ENCODE measurements around the gene HTRA3. TPM values are rescaled to one million over a fixed set of nuclear protein-coding genes. Genes with fewer than 3 reads are reported as not detected.

Gene HTRA3
- total and polyA plus RNA-seq, 3 donors from 2014 or later: 6.1 to 17.3 (median 12.2) TPM

- no peak for TF ChIP-seq POLR2A (IDR thresholded peaks at IDR 0.05)
- TF ChIP-seq, protein P1, sequence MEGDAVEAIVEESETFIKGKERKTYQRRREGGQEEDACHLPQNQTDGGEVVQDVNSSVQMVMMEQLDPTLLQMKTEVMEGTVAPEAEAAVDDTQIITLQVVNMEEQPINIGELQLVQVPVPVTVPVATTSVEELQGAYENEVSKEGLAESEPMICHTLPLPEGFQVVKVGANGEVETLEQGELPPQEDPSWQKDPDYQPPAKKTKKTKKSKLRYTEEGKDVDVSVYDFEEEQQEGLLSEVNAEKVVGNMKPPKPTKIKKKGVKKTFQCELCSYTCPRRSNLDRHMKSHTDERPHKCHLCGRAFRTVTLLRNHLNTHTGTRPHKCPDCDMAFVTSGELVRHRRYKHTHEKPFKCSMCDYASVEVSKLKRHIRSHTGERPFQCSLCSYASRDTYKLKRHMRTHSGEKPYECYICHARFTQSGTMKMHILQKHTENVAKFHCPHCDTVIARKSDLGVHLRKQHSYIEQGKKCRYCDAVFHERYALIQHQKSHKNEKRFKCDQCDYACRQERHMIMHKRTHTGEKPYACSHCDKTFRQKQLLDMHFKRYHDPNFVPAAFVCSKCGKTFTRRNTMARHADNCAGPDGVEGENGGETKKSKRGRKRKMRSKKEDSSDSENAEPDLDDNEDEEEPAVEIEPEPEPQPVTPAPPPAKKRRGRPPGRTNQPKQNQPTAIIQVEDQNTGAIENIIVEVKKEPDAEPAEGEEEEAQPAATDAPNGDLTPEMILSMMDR (IDR thresholded peaks at IDR 0.05): no peak
- 83 to 95% methylated on average over 8 to 16 of the region's 16 CpGs for WGBS, 2 donors
- no peaks in the 10 kb centered on the region for H3K36me3 ChIP-seq (ENCODE audit: low read depth, missing control alignments)
- H3K4me1 ChIP-seq: peaks cover 43% of the 10 kb centered on the region
- peak overlapping the region in 1 of 2 donors; percentile 12 for H3K27ac ChIP-seq
- no peak for DNase-seq
- intact Hi-C loops (cut with DNase I; ENCODE audit: low total_unique reads): no loop called here
- H3K4me3 ChIP-seq: no peak overlapping the region
- no peaks in the 10 kb centered on the region for H3K9me3 ChIP-seq
- no peaks in the 10 kb centered on the region for H3K27me3 ChIP-seq
These were observed 73.2 kb downstream of the HTRA3 start for GRCh38 chr4:8342651-8343261.

GRCh38 chr4:8343262-8343966 lies 73.9 kb downstream of the HTRA3 start:
- WGBS, 2 donors: 59 to 62% methylated on average over 20 to 21 of the region's 28 CpGs
- Histone ChIP-seq H3K27me3 (no peaks in the 10 kb centered on the region), H3K4me3 (no peak overlapping the region), H3K36me3 (ENCODE audit: low read depth, missing control alignments) (no peaks in the 10 kb centered on the region), H3K9me3 (no peaks in the 10 kb centered on the region), H3K27ac (peak overlapping the region; percentile 12 to 71), H3K4me1 (peaks cover 43% of the 10 kb centered on the region)
- intact Hi-C loops (cut with DNase I; ENCODE audit: low total_unique reads): no loop called here
- no peak for TF ChIP-seq POLR2A (IDR thresholded peaks at IDR 0.05)
- TF ChIP-seq, protein P1 (IDR thresholded peaks at IDR 0.05): no peak
- DNase-seq: peak; percentile 32

GRCh38 chr4:8343967-8344331 lies 74.4 kb downstream of the HTRA3 start:
- no peaks in the 10 kb centered on the region for H3K9me3 ChIP-seq
- no peak overlapping the region for H3K4me3 ChIP-seq
- no peak for DNase-seq
- TF ChIP-seq, protein P1 (IDR thresholded peaks at IDR 0.05): no peak
- TF ChIP-seq POLR2A (IDR thresholded peaks at IDR 0.05): no peak
- intact Hi-C loops (cut with DNase I; ENCODE audit: low total_unique reads): no loop called here
- peak overlapping the region; percentile 12 to 71 for H3K27ac ChIP-seq
- peaks cover 43% of the 10 kb centered on the region for H3K4me1 ChIP-seq
- 85 to 89% methylated on average over 5 to 11 of the region's 11 CpGs for WGBS, 2 donors
- H3K27me3 ChIP-seq: no peaks in the 10 kb centered on the region
- H3K36me3 ChIP-seq (ENCODE audit: low read depth, missing control alignments): no peaks in the 10 kb centered on the region

DNA sequence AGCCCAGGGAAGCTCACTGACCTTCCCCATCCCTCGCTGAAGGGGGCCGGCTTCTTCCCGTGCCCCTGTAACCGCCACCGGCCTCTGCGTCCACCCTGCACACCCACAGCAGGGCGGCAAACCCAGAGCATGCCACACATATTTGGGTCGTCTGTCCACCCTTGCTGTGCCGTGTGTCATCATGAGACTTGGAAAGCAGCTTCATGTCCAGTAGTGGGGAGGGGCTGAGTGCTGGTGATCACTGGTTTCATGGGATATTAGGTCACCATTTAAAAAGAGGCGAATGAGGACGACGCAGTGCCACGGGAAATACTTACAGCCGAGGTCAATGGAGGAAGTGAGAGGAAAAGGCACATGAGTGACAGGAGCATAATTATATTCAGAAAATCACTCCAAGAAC lies 74.8 kb downstream of the HTRA3 start:
- H3K9me3 ChIP-seq: no peaks in the 10 kb centered on the region
- DNase-seq: no peak
- no peak for TF ChIP-seq POLR2A (IDR thresholded peaks at IDR 0.05)
- TF ChIP-seq, protein P1 (IDR thresholded peaks at IDR 0.05): no peak
- H3K27ac ChIP-seq: no peak overlapping the region
- no peaks in the 10 kb centered on the region for H3K36me3 ChIP-seq (ENCODE audit: low read depth, missing control alignments)
- 83% methylated on average over 11 to 14 of the region's 14 CpGs for WGBS, 2 donors
- intact Hi-C loops (cut with DNase I; ENCODE audit: low total_unique reads): no loop called here
- H3K27me3 ChIP-seq: no peaks in the 10 kb centered on the region
- H3K4me3 ChIP-seq: no peak overlapping the region
- peaks cover 43% of the 10 kb centered on the region for H3K4me1 ChIP-seq
